Tongue (tissue), 2 donors: ENCODE measurements around the gene FKBP5. TPM values are rescaled to one million over a fixed set of nuclear protein-coding genes. Genes with fewer than 3 reads are reported as not detected.
"Not testable (repeated sequence)": the region's sequence is repeated elsewhere in the genome, so short reads cannot be mapped to it uniquely, and the experiment has no call there.

Experiments
- DNase-seq: peaks from one replicate; pipeline ENCODE4 v3.0.0-alpha.2; 2015
- total RNA-seq: library from RNA; depleted of rRNA; stranded (reverse); fragments of >200 nt; gene quantifications from one replicate; pipeline ENCODE4 v1.2.3, GENCODE V29; 2014

FKBP5 gene
- total RNA-seq, 1 donor from 2014 or later: 18.5 TPM

GRCh38 chr6:35723587-35723986, 34.9 kb upstream of the FKBP5 start:
- DNase-seq: no peak

GRCh38 chr6:35722121-35722761, 33.5 kb upstream of the FKBP5 start:
- no peak for DNase-seq

- DNase-seq: peak; percentile 87
These were observed 31.4 kb upstream of the FKBP5 start for GRCh38 chr6:35719830-35720733.

GRCh38 chr6:35719404-35719829, 30.7 kb upstream of the FKBP5 start:
- no peak for DNase-seq

GRCh38 chr6:35718911-35719381, 30.2 kb upstream of the FKBP5 start:
- peak; percentile 68 for DNase-seq

- DNase-seq: no peak
These were observed 29.6 kb upstream of the FKBP5 start for GRCh38 chr6:35718375-35718736.

- no peak for DNase-seq
These were observed 29.0 kb upstream of the FKBP5 start for GRCh38 chr6:35717449-35718374.

GRCh38 chr6:35716798-35717197, 28.1 kb upstream of the FKBP5 start:
- DNase-seq: no peak

- DNase-seq: no peak
These were observed 24.5 kb upstream of the FKBP5 start for GRCh38 chr6:35713006-35713767.

- DNase-seq: no peak
These were observed 23.0 kb upstream of the FKBP5 start for GRCh38 chr6:35711731-35712130.

- no peak for DNase-seq
These were observed 21.6 kb upstream of the FKBP5 start for GRCh38 chr6:35710241-35710847.

GRCh38 chr6:35708585-35708984, 19.9 kb upstream of the FKBP5 start:
- no peak for DNase-seq

GRCh38 chr6:35707714-35708407, 19.1 kb upstream of the FKBP5 start:
- DNase-seq: no peak

- no peak for DNase-seq
These were observed 17.8 kb upstream of the FKBP5 start for GRCh38 chr6:35706468-35706867.

GRCh38 chr6:35703554-35703953, 14.8 kb upstream of the FKBP5 start:
- no peak for DNase-seq

- no peak for DNase-seq
These were observed 10.1 kb upstream of the FKBP5 start for GRCh38 chr6:35698858-35699257.

GRCh38 chr6:35698430-35698829, 9.7 kb upstream of the FKBP5 start:
- DNase-seq: not testable (repeated sequence)

- no peak for DNase-seq
These were observed 5.7 kb upstream of the FKBP5 start for GRCh38 chr6:35694462-35694861.

GRCh38 chr6:35691027-35691824, 2.5 kb upstream of the FKBP5 start:
- DNase-seq: peak; percentile 20

GRCh38 chr6:35690484-35690883, 1.8 kb upstream of the FKBP5 start:
- no peak for DNase-seq
